ENCODE measurements around the gene AHCYL2. TPM values are rescaled to one million over a fixed set of nuclear protein-coding genes. Genes with fewer than 3 reads are reported as not detected.

Gene AHCYL2
- total and polyA plus RNA-seq, 4 donors, result 2.0 to 10.0 (median 3.6) TPM

DNA sequence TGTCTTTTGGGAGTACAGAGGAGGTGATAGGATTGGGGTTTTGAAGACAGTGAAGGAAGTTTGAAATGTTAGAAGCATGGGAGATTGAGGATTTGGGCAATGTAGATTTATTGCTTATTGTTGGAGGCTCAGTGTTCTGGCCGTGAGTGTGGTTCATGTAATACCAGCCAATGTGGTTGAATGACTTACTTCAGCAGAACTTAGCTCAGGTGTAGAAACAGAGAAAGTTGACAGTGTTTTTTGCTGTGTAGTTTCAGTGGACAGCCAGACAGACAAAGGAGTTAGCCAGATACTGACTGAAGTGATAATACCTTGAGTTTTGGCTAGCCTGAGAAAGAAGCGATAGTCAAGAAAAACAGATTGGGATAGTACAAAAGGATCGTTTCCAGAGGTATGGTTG lies 88.5 kb downstream of the AHCYL2 start:
- TF ChIP-seq ATF3 (IDR thresholded peaks at IDR 0.05) (no peak), NR2F2 (IDR thresholded peaks at IDR 0.05) (no peak), FOXA1 (IDR thresholded peaks at IDR 0.05) (no peak), GABPA (IDR thresholded peaks at IDR 0.05 in 1 of 2, conservative IDR thresholded peaks at IDR 0.05 in 1 of 2) (no peak), SP1 (IDR thresholded peaks at IDR 0.05) (no peak), RAD21 (IDR thresholded peaks at IDR 0.05) (no peak), YY1 (IDR thresholded peaks at IDR 0.05) (no peak)
- TF ChIP-seq, protein P1, sequence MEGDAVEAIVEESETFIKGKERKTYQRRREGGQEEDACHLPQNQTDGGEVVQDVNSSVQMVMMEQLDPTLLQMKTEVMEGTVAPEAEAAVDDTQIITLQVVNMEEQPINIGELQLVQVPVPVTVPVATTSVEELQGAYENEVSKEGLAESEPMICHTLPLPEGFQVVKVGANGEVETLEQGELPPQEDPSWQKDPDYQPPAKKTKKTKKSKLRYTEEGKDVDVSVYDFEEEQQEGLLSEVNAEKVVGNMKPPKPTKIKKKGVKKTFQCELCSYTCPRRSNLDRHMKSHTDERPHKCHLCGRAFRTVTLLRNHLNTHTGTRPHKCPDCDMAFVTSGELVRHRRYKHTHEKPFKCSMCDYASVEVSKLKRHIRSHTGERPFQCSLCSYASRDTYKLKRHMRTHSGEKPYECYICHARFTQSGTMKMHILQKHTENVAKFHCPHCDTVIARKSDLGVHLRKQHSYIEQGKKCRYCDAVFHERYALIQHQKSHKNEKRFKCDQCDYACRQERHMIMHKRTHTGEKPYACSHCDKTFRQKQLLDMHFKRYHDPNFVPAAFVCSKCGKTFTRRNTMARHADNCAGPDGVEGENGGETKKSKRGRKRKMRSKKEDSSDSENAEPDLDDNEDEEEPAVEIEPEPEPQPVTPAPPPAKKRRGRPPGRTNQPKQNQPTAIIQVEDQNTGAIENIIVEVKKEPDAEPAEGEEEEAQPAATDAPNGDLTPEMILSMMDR (IDR thresholded peaks at IDR 0.05; ENCODE audit: low read depth, low read length, missing input control), result no peak
- Histone ChIP-seq H3K27me3 (ENCODE audit: control insufficient read depth in 4 of 4, insufficient read depth in 4 of 4, low read length in 3 of 4) (no peaks in the 10 kb centered on the region), H3K4me1 (ENCODE audit: control insufficient read depth in 4 of 4, insufficient read depth in 4 of 4, low read length in 3 of 4) (no peaks in the 10 kb centered on the region), H3K9ac (ENCODE audit: low read depth in 1 of 2, low read length in 2 of 2) (no peak overlapping the region), H3K4me3 (ENCODE audit: low read depth in 1 of 3, low read length in 3 of 3) (no peak overlapping the region), H3K36me3 (ENCODE audit: control insufficient read depth in 4 of 4, insufficient read depth in 3 of 4, low read depth in 1 of 4, low read length in 3 of 4) (no peaks in the 10 kb centered on the region), H3K27ac (ENCODE audit: low read depth in 1 of 2, low read length in 2 of 2) (no peak overlapping the region), H3K9me3 (ENCODE audit: control insufficient read depth in 4 of 4, low read length in 3 of 4) (no peaks in the 10 kb centered on the region)
- DNase-seq (ENCODE audit: low spot score), result no peak
- WGBS, result 96% methylated on average over 3 of the region's 3 CpGs

DNA sequence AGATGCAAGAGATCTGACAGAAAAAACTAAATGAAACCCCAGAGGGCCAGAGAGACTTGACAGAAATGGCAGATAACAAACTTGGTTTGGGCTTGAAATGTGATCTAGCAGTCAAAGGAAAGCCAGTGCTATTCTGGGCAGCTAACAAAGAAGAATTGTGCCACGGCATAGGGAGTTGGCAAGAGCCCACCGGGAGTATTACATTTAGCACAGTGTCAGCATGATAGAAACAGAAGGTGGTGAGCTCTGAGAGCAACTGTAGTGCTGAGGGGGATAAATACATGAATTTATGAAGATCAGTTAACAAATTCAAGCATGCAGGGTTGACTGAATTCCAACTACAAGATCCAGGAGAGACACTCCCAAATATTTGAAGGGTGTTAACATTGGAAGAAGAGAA lies 91.1 kb downstream of the AHCYL2 start:
- H3K9ac ChIP-seq (ENCODE audit: low read depth in 1 of 2, low read length in 2 of 2), result no peak overlapping the region
- no peak overlapping the region for H3K27ac ChIP-seq (ENCODE audit: low read depth in 1 of 2, low read length in 2 of 2)
- no peaks in the 10 kb centered on the region for H3K9me3 ChIP-seq (ENCODE audit: control insufficient read depth in 4 of 4, low read length in 3 of 4)
- WGBS, result 88% methylated on average over 2 of the region's 2 CpGs
- no peak for TF ChIP-seq FOXA2 (IDR thresholded peaks at IDR 0.05)
- TF ChIP-seq, protein P1 (IDR thresholded peaks at IDR 0.05; ENCODE audit: low read depth, low read length, missing input control), result no peak
- TF ChIP-seq, protein P2, sequence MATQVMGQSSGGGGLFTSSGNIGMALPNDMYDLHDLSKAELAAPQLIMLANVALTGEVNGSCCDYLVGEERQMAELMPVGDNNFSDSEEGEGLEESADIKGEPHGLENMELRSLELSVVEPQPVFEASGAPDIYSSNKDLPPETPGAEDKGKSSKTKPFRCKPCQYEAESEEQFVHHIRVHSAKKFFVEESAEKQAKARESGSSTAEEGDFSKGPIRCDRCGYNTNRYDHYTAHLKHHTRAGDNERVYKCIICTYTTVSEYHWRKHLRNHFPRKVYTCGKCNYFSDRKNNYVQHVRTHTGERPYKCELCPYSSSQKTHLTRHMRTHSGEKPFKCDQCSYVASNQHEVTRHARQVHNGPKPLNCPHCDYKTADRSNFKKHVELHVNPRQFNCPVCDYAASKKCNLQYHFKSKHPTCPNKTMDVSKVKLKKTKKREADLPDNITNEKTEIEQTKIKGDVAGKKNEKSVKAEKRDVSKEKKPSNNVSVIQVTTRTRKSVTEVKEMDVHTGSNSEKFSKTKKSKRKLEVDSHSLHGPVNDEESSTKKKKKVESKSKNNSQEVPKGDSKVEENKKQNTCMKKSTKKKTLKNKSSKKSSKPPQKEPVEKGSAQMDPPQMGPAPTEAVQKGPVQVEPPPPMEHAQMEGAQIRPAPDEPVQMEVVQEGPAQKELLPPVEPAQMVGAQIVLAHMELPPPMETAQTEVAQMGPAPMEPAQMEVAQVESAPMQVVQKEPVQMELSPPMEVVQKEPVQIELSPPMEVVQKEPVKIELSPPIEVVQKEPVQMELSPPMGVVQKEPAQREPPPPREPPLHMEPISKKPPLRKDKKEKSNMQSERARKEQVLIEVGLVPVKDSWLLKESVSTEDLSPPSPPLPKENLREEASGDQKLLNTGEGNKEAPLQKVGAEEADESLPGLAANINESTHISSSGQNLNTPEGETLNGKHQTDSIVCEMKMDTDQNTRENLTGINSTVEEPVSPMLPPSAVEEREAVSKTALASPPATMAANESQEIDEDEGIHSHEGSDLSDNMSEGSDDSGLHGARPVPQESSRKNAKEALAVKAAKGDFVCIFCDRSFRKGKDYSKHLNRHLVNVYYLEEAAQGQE (IDR thresholded peaks at IDR 0.05), result no peak
- TF ChIP-seq RXRA (IDR thresholded peaks at IDR 0.05), result no peak
- TF ChIP-seq, protein P3, sequence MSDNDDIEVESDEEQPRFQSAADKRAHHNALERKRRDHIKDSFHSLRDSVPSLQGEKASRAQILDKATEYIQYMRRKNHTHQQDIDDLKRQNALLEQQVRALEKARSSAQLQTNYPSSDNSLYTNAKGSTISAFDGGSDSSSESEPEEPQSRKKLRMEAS (IDR thresholded peaks at IDR 0.05), result no peak
- TF ChIP-seq EGR1 (IDR thresholded peaks at IDR 0.05; ENCODE audit: low read depth in 2 of 2), result no peak
- no peak for TF ChIP-seq RAD21 (IDR thresholded peaks at IDR 0.05)
- TF ChIP-seq HNF4G (IDR thresholded peaks at IDR 0.05), result no peak
- no peak for TF ChIP-seq YY1 (IDR thresholded peaks at IDR 0.05)
- TF ChIP-seq FOXA1 (IDR thresholded peaks at IDR 0.05), result no peak
- TF ChIP-seq SP1 (IDR thresholded peaks at IDR 0.05), result no peak
- no peaks in the 10 kb centered on the region for H3K4me1 ChIP-seq (ENCODE audit: control insufficient read depth in 4 of 4, insufficient read depth in 4 of 4, low read length in 3 of 4)
- no peaks in the 10 kb centered on the region for H3K27me3 ChIP-seq (ENCODE audit: control insufficient read depth in 4 of 4, insufficient read depth in 4 of 4, low read length in 3 of 4)
- H3K4me3 ChIP-seq (ENCODE audit: low read depth in 1 of 3, low read length in 3 of 3), result no peak overlapping the region
- H3K36me3 ChIP-seq (ENCODE audit: control insufficient read depth in 4 of 4, insufficient read depth in 3 of 4, low read depth in 1 of 4, low read length in 3 of 4), result no peaks in the 10 kb centered on the region
- no peak for DNase-seq (ENCODE audit: low spot score)
